ENCODE measurements around the gene HCN2. TPM values are rescaled to one million over a fixed set of nuclear protein-coding genes. Genes with fewer than 3 reads are reported as not detected.

The HCN2 gene
- total and polyA plus RNA-seq, 8 donors, result 0.12 to 0.82 (median 0.21) TPM

DNA sequence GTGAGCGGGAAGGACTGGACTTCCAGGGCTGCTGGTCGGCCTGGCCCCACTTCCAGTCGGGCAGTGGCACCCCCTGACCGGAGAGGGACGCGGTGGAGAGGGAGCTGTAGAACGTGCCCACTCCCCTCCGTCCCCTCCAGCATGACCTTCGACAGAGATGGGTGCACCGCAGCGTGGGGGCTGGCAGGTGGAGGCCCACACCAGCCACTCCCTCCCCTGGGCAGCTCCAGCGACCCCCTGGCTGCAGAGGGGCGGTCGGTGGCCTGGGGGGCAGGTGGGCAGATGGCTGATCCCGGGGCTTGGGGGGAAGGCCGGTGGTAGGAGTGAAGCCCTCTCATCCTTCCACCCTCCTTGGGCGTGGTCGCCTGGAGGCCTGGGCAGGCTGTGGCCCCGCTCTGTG lies 2.4 kb downstream of the HCN2 start:
- H3K36me3 ChIP-seq, result no peaks in the 10 kb centered on the region
- H3K27me3 ChIP-seq, result peaks cover 0 to 13% (median 4%) of the 10 kb centered on the region in 4 donors
- no peak for ATAC-seq
- no peak overlapping the region for H3K4me3 ChIP-seq
- TF ChIP-seq, protein P1, sequence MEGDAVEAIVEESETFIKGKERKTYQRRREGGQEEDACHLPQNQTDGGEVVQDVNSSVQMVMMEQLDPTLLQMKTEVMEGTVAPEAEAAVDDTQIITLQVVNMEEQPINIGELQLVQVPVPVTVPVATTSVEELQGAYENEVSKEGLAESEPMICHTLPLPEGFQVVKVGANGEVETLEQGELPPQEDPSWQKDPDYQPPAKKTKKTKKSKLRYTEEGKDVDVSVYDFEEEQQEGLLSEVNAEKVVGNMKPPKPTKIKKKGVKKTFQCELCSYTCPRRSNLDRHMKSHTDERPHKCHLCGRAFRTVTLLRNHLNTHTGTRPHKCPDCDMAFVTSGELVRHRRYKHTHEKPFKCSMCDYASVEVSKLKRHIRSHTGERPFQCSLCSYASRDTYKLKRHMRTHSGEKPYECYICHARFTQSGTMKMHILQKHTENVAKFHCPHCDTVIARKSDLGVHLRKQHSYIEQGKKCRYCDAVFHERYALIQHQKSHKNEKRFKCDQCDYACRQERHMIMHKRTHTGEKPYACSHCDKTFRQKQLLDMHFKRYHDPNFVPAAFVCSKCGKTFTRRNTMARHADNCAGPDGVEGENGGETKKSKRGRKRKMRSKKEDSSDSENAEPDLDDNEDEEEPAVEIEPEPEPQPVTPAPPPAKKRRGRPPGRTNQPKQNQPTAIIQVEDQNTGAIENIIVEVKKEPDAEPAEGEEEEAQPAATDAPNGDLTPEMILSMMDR (IDR thresholded peaks at IDR 0.05), result no peak
- no peak overlapping the region for H3K27ac ChIP-seq
- peaks cover 0 to 9% (median 3%) of the 10 kb centered on the region in 3 donors for H3K4me1 ChIP-seq
- FAIRE-seq, result no peak
- no peaks in the 10 kb centered on the region for H3K9me3 ChIP-seq
- WGBS, 2 donors, result 67% methylated on average over 19 of the region's 19 CpGs
- intact Hi-C loops (cut with DNase I), result no loop called here
- DNase-seq, result peak in 1 of 6 donors; percentile 76

DNA sequence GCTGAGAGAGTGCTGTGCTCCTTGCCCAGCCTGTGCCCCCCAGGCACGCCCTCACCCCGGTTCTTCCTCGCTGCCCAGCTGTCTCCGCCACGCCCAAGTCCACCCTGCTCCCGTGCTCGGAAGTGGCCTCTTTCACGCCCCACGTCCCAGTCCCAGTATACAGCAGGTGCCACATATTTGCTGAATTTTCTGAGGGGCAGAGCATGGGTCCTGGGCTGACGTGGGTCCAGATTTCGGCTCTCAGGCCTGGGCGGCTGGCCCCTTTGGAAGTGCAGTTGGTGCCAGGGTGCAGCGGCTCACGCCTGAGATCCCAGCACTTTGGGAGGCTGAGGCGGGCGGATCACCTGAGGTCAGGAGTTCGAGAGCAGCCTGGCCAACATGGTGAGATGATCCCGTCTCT lies 3.4 kb downstream of the HCN2 start:
- H3K4me1 ChIP-seq, result peaks cover 0 to 7% (median 3%) of the 10 kb centered on the region in 3 donors
- H3K27ac ChIP-seq, result no peak overlapping the region
- H3K9me3 ChIP-seq, result no peaks in the 10 kb centered on the region
- FAIRE-seq (no peak), DNase-seq (no peak), ATAC-seq (no peak)
- H3K4me3 ChIP-seq, result no peak overlapping the region
- no peaks in the 10 kb centered on the region for H3K36me3 ChIP-seq
- TF ChIP-seq, protein P1 (IDR thresholded peaks at IDR 0.05), result no peak
- 72 to 80% methylated on average over 18 of the region's 18 CpGs for WGBS, 2 donors
- intact Hi-C loops (cut with DNase I), result no loop called here
- H3K27me3 ChIP-seq, result peaks cover 0 to 13% (median 4%) of the 10 kb centered on the region in 4 donors

DNA sequence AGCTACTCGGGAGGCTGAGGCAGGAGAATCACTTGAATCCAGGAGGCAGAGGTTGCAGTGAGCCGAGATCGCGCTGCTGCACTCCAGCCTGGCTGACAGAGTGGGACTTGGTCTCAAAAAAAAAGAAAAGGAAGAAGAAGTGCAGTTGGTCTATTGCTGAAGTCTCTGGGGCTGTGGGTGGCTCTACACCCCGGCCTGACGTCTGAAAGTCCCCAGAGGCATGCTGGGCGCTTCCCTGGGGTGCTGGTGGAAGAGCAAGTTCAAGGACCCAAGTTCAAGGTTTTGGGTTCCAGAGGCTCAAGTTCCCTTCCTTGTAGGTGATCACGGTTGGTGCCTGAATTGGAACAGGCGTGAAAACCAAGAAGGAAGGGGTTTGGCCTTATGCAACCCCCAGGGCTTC lies 3.8 kb downstream of the HCN2 start:
- DNase-seq (no peak), FAIRE-seq (no peak), ATAC-seq (no peak)
- H3K4me3 ChIP-seq, result no peak overlapping the region
- WGBS, 2 donors, result 43 to 67% methylated on average over 9 of the region's 9 CpGs
- peaks cover 0 to 13% (median 4%) of the 10 kb centered on the region in 4 donors for H3K27me3 ChIP-seq
- H3K9me3 ChIP-seq, result no peaks in the 10 kb centered on the region
- peaks cover 0 to 2% (median 0%) of the 10 kb centered on the region in 3 donors for H3K4me1 ChIP-seq
- TF ChIP-seq, protein P1 (IDR thresholded peaks at IDR 0.05), result no peak
- intact Hi-C loops (cut with DNase I), result no loop called here
- H3K36me3 ChIP-seq, result no peaks in the 10 kb centered on the region
- H3K27ac ChIP-seq, result no peak overlapping the region

DNA sequence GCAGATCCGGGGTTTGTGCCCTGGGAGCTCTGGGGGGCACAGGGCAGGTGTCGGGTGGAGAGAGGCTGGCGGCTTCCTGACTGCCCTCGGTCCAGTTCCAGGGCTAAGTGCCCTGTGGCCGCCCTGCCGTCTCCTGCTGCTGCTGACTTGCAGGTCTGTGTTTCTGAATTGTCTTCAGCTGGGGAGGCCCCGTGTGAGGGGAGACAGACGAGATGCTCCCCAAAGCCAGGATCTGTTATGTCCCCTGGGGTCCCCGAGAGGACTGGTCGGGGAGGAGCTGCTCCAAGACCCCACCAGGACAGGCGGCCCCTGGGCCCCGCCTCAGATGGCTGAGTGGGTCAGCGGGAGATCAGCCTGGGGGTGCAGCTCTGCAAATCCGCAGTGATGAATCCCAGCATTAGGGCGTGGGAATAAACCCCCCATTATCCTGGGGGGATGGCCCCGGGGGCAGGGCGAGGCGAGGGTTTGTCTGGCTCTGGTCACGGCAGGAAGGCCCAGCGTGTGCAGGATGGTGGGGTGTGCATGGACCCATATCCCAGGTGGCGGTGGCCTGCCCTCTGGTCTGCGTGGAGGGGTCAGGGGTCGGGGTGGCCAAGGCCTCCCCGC lies 4.7 kb downstream of the HCN2 start:
- Histone ChIP-seq H3K9me3 (no peaks in the 10 kb centered on the region), H3K4me1 (peaks cover 0 to 1% (median 0%) of the 10 kb centered on the region in 3 donors), H3K27ac (no peak overlapping the region), H3K27me3 (peaks cover 0 to 13% (median 4%) of the 10 kb centered on the region in 4 donors), H3K4me3 (no peak overlapping the region), H3K36me3 (no peaks in the 10 kb centered on the region)
- WGBS, 2 donors, result 62 to 71% methylated on average over 20 to 24 of the region's 24 CpGs
- FAIRE-seq, result no peak
- peak in 1 of 6 donors; percentile 47 for DNase-seq
- TF ChIP-seq, protein P1 (IDR thresholded peaks at IDR 0.05), result no peak
- ATAC-seq, result no peak
- intact Hi-C loops (cut with DNase I), result no loop called here

All from pancreas (tissue), 10 donors.